ENCODE measurements around the gene CALN1. TPM values are rescaled to one million over a fixed set of nuclear protein-coding genes. Genes with fewer than 3 reads are reported as not detected.

Gene CALN1
- total RNA-seq, 1 experiment from 2014 or later, result 0.05 TPM

- no peak for ATAC-seq
- in situ Hi-C loops (cut with HindIII; ENCODE audit: low pct_unique_long_range_greater_than_20kb, low sequenced_read_pairs) (no loop called here), intact Hi-C loops (cut with micrococcal nuclease; ENCODE audit: unreplicated experiment) (no loop called here)
- no peaks in the 10 kb centered on the region for H3K9me3 ChIP-seq (ENCODE audit: control insufficient read depth, insufficient read depth, low read depth, low read length)
- H3K27me3 ChIP-seq (ENCODE audit: control insufficient read depth, insufficient read depth, low read length), result no peaks in the 10 kb centered on the region
- no TSS peak for BruUV-seq (replicated peaks)
- ChIA-PET POLR2A (no interaction called here), CTCF (no interaction called here)
- DNase-seq (ENCODE audit: low read depth, low spot score), result no peak
- no peaks in the 10 kb centered on the region for H3K4me1 ChIP-seq (ENCODE audit: control insufficient read depth, insufficient read depth, low read length)
- TF ChIP-seq SIN3A (IDR thresholded peaks at IDR 0.05; ENCODE audit: borderline replicate concordance, insufficient read depth, low read depth, low read length) (no peak), CTCF (IDR thresholded peaks at IDR 0.05) (no peak), TCF7L2 (IDR thresholded peaks at IDR 0.05; ENCODE audit: low read depth, low read length) (no peak), POLR2AphosphoS5 (IDR thresholded peaks at IDR 0.05; ENCODE audit: low read depth, low read length) (no peak), REST (IDR thresholded peaks at IDR 0.05; ENCODE audit: insufficient read depth in 1 of 2, low read depth in 2 of 2, low read length in 1 of 2) (no peak)
- H3K36me3 ChIP-seq (ENCODE audit: control insufficient read depth, insufficient read depth, low read length), result no peaks in the 10 kb centered on the region
- H3K27ac ChIP-seq (ENCODE audit: low read length), result no peak overlapping the region
- no peak overlapping the region for H3K4me3 ChIP-seq (ENCODE audit: low read depth in 2 of 2, low read length in 2 of 2)
Measured at GRCh38 chr7:72039460-72039859, 372.7 kb downstream of the CALN1 start.

- Histone ChIP-seq H3K27me3 (ENCODE audit: control insufficient read depth, insufficient read depth, low read length) (no peaks in the 10 kb centered on the region), H3K36me3 (ENCODE audit: control insufficient read depth, insufficient read depth, low read length) (no peaks in the 10 kb centered on the region), H3K4me3 (ENCODE audit: low read depth in 2 of 2, low read length in 2 of 2) (no peak overlapping the region), H3K4me1 (ENCODE audit: control insufficient read depth, insufficient read depth, low read length) (no peaks in the 10 kb centered on the region), H3K27ac (ENCODE audit: low read length) (no peak overlapping the region), H3K9me3 (ENCODE audit: control insufficient read depth, insufficient read depth, low read depth, low read length) (no peaks in the 10 kb centered on the region)
- TF ChIP-seq CTCF (IDR thresholded peaks at IDR 0.05) (no peak), SIN3A (IDR thresholded peaks at IDR 0.05; ENCODE audit: borderline replicate concordance, insufficient read depth, low read depth, low read length) (no peak), TCF7L2 (IDR thresholded peaks at IDR 0.05; ENCODE audit: low read depth, low read length) (no peak), POLR2AphosphoS5 (IDR thresholded peaks at IDR 0.05; ENCODE audit: low read depth, low read length) (no peak), REST (IDR thresholded peaks at IDR 0.05; ENCODE audit: insufficient read depth in 1 of 2, low read depth in 2 of 2, low read length in 1 of 2) (no peak)
- CTCF ChIA-PET, result interaction anchor here (0.6 kb wide), 1 partner anchor 1886 kb away, joined by 3 read pairs; no protein-coding TSS in a partner anchor
- POLR2A ChIA-PET, result no interaction called here
- ATAC-seq (no peak), DNase-seq (ENCODE audit: low read depth, low spot score) (no peak)
- intact Hi-C loops (cut with micrococcal nuclease; ENCODE audit: unreplicated experiment), result no loop called here
- in situ Hi-C loops (cut with HindIII; ENCODE audit: low pct_unique_long_range_greater_than_20kb, low sequenced_read_pairs), result no loop called here
- no TSS peak for BruUV-seq (replicated peaks)
Measured at GRCh38 chr7:72038022-72038732, 374.0 kb downstream of the CALN1 start.

All from Panc1 (cell line).